H1 (cell line): ENCODE data around the gene ARPC3. TPM values are rescaled to one million over a fixed set of nuclear protein-coding genes. Genes with fewer than 3 reads are reported as not detected.

Experiments used
- CEBPB ChIP-seq: IDR thresholded peaks from 2 replicates; pipeline ENCODE4 v1.6.1; 2012; ENCODE audit warnings: low read depth, low read length
- CREB1 ChIP-seq: IDR thresholded peaks from 2 replicates; pipeline ENCODE4 v1.6.1; 2012; ENCODE audit warnings: inconsistent platforms
- SIN3A ChIP-seq, 2 experiments: IDR thresholded peaks in 1 of 2; conservative IDR thresholded peaks in 1 of 2; 2 replicates each; pipeline ENCODE4 v1.6.1; 2011 to 2012; ENCODE audit warnings: low read length in 2 of 2, improper control_type of control experiment in 1 of 2, low read depth in 1 of 2, mild to moderate bottlenecking in 1 of 2
- polyA plus RNA-seq, 7 experiments: library from polyadenylated mRNA; depleted of rRNA in 3 of 7; stranded (reverse) in 5 of 7; unstranded in 2 of 7; fragments of >200 nt in 5 of 7; fragments of 200-250 nt in 2 of 7; gene quantifications; 1 replicate in 5 of 7; 2 replicates in 1 of 7; 4 replicates in 1 of 7; pipeline versions ENCODE4 v1.2.1 to v1.2.3, GENCODE V29; 2011 to 2013; ENCODE audit warnings: missing spikeins in 2 of 7, mixed read lengths in 2 of 7
- small RNA-seq: library from polyadenylated mRNA; stranded (forward); fragments of <200 nt; extraction: miRNeasy Mini kit (QIAGEN cat#:217004); gene quantifications from one replicate; pipeline ENCODE3, GENCODE V24; 2013; ENCODE audit not compliant: insufficient read depth
- total RNA-seq: library from RNA; stranded (reverse); fragmentation: NEBNext Ultra II Directional; extraction: Animal tissue kit (Norgen Biotek cat#: 25700); gene quantifications from 2 replicates; pipeline ENCODE4 v1.2.1, GENCODE V29; 2021
- TF ChIP-seq, protein P1 (sequence below), 3 experiments: IDR thresholded peaks; 1 replicate in 2 of 3; 2 replicates in 1 of 3; pipeline versions ENCODE4 v1.5.1 to v1.6.1; 2011; ENCODE audit warnings: low read length in 3 of 3, mild to moderate bottlenecking in 3 of 3, inconsistent platforms in 2 of 3, low read depth in 1 of 3, moderate library complexity in 1 of 3; ENCODE audit not compliant: insufficient read depth in 1 of 3; ENCODE audit errors: control extremely low read depth in 1 of 3

Gene ARPC3
- total and polyA plus RNA-seq, 2 of the 8 experiments (the other 6 are each of a cell fraction or from before 2014, with no cell fraction given), result 36.7 to 160 TPM

DNA sequence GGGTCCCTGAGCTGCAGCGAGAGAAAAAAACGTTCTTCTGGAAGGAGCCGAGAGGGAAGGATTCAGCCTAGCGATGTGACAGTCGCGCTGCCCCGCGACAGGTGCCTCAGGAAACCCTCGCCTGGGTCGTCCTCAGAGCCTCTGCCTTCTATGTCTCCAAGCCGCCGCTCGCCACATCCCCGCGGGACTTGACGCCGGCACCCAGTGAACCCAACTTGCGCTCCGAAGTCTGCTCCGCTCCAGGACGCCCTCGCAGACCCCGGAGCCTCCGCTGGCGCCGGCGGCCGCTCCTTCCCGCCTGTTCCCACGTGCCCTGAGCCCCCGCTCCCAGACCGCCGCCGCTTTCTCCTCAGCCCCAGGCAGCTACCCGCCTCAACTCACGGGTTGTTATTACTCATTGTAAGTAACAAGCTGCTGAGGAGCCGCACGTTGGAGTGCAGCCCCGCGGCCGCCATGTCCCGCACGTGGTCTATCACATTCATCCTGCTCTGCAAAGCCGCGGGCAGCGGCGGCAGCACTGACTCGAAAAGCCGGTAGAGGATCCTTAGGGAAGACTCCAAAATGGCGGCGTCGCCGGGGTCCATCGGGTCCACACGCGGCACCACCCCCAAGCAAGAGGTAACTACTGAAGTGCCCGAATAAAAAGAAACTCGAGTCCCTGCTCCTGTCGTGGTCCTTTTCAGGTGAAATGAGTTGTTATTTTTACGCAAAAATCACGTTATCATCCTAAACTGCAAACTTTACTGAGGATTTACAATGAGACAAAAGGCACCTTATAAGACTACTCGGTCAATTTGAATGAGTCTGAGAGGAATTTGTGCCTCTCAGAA, 46.8 kb downstream of the ARPC3 start, which contains the start of gene ANAPC7 (continued):
- TF ChIP-seq, protein P1, sequence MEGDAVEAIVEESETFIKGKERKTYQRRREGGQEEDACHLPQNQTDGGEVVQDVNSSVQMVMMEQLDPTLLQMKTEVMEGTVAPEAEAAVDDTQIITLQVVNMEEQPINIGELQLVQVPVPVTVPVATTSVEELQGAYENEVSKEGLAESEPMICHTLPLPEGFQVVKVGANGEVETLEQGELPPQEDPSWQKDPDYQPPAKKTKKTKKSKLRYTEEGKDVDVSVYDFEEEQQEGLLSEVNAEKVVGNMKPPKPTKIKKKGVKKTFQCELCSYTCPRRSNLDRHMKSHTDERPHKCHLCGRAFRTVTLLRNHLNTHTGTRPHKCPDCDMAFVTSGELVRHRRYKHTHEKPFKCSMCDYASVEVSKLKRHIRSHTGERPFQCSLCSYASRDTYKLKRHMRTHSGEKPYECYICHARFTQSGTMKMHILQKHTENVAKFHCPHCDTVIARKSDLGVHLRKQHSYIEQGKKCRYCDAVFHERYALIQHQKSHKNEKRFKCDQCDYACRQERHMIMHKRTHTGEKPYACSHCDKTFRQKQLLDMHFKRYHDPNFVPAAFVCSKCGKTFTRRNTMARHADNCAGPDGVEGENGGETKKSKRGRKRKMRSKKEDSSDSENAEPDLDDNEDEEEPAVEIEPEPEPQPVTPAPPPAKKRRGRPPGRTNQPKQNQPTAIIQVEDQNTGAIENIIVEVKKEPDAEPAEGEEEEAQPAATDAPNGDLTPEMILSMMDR (IDR thresholded peaks at IDR 0.05; ENCODE audit: control extremely low read depth in 1 of 3, insufficient read depth in 1 of 3, low read depth in 1 of 3, low read length in 3 of 3), result no peak
- TF ChIP-seq CREB1 (no peak), CEBPB (no peak), SIN3A (conservative IDR thresholded peaks at IDR 0.05 in 1 of 2, IDR thresholded peaks at IDR 0.05 in 1 of 2; ENCODE audit: low read depth in 1 of 2, low read length in 2 of 2) (peak in 1 of 2 experiments; percentile 36; a peak in 1 of 4 replicates)

Small RNAs within 50 kb of the gene (small RNA-seq; reads per million reads assigned to genes)
- gene RF00278, result not detected

Other genes with a start within 250 kb of the ARPC3 start
- 271 and 275 TPM in 2 replicates for gene ATP2A2, start 169.1 kb downstream of the ARPC3 start, total RNA-seq
- gene ATP2A2, start 169.1 kb downstream of the ARPC3 start, polyA plus RNA-seq (2011; rRNA removed), result 86.1 and 108 TPM in 2 replicates
- 81.2 and 105 TPM in 2 replicates for gene ANAPC7, start 46.6 kb downstream of the ARPC3 start, total RNA-seq
- gene ANAPC7, start 46.6 kb downstream of the ARPC3 start, polyA plus RNA-seq (2011; rRNA removed), result 62.2 and 72.8 TPM in 2 replicates
- gene GPN3, start 17.9 kb upstream of the ARPC3 start, total RNA-seq, result 49.7 and 50.8 TPM in 2 replicates
- gene GPN3, start 17.9 kb upstream of the ARPC3 start, polyA plus RNA-seq (2011; rRNA removed), result 32.8 and 52.9 TPM in 2 replicates
- 19.8 and 22.2 TPM in 2 replicates for gene FAM216A, start 18.5 kb upstream of the ARPC3 start, total RNA-seq
- 24.6 and 24.8 TPM in 2 replicates for gene FAM216A, start 18.5 kb upstream of the ARPC3 start, polyA plus RNA-seq (2011; rRNA removed)
- 59.0 and 62.5 TPM in 2 replicates for gene VPS29, start 51.8 kb upstream of the ARPC3 start, total RNA-seq
- 40.0 and 74.6 TPM in 2 replicates for gene VPS29, start 51.8 kb upstream of the ARPC3 start, polyA plus RNA-seq (2011; rRNA removed)
- not detected in 2 replicates for gene RAD9B, start 52.0 kb upstream of the ARPC3 start, total RNA-seq
- 0.03 and 0.06 TPM in 2 replicates for gene RAD9B, start 52.0 kb upstream of the ARPC3 start, polyA plus RNA-seq (2011; rRNA removed)
- gene PPTC7, start 133.0 kb upstream of the ARPC3 start, total RNA-seq, result 15.9 and 16.0 TPM in 2 replicates
- gene PPTC7, start 133.0 kb upstream of the ARPC3 start, polyA plus RNA-seq (2011; rRNA removed), result 5.2 and 8.1 TPM in 2 replicates
- 11.1 and 16.4 TPM in 2 replicates for gene TCTN1, start 163.8 kb upstream of the ARPC3 start, total RNA-seq
- 14.7 and 20.8 TPM in 2 replicates for gene TCTN1, start 163.8 kb upstream of the ARPC3 start, polyA plus RNA-seq (2011; rRNA removed)
- 5.6 and 5.8 TPM in 2 replicates for gene HVCN1, start 238.8 kb upstream of the ARPC3 start, total RNA-seq
- 10.5 and 11.2 TPM in 2 replicates for gene HVCN1, start 238.8 kb upstream of the ARPC3 start, polyA plus RNA-seq (2011; rRNA removed)